K562 (cell line): ENCODE measurements around the gene EXOC3. TPM values are rescaled to one million over a fixed set of nuclear protein-coding genes. Genes with fewer than 3 reads are reported as not detected.

Experiments used
- MAZ ChIP-seq, 2 experiments: fragments of 450-650 bp in 1 of 2; sonication (generic) in 1 of 2; formaldehyde crosslinking; IDR thresholded peaks in 1 of 2; conservative IDR thresholded peaks in 1 of 2; 2 replicates each; pipeline versions ENCODE4 v1.4.0 to v1.5.0; 2020; ENCODE audit warnings: mild to moderate bottlenecking in 1 of 2, missing genetic modification reagents in 1 of 2
- RB1 ChIP-seq: fragments of 450-650 bp; IDR thresholded peaks from 2 replicates; pipeline ENCODE4 v1.6.1; 2017; ENCODE audit warnings: low read depth, mild to moderate bottlenecking
- SMC3 ChIP-seq: conservative IDR thresholded peaks from 2 replicates; pipeline ENCODE4 v1.6.1; 2011; ENCODE audit warnings: low read depth, low read length, improper control_type of control experiment; ENCODE audit not compliant: insufficient read depth
- STAG1 ChIP-seq: sonication (generic); formaldehyde crosslinking; IDR thresholded peaks from 2 replicates; pipeline ENCODE4 v1.5.0; 2020; ENCODE audit warnings: missing genetic modification reagents, borderline replicate concordance
- TAL1 ChIP-seq: fragments of 450-650 bp; IDR thresholded peaks from 2 replicates; pipeline ENCODE4 v1.6.1; 2016; ENCODE audit warnings: mild to moderate bottlenecking
- TEAD1 ChIP-seq, 2 experiments: fragments of 450-650 bp in 1 of 2; sonication (generic) in 1 of 2; formaldehyde crosslinking; IDR thresholded peaks; 2 replicates each; pipeline versions ENCODE4 v1.4.0 to v1.8.0; 2020 to 2022; ENCODE audit warnings: mild to moderate bottlenecking in 2 of 2, missing genetic modification reagents in 1 of 2
- ZFPM2 ChIP-seq: fragments of 250-450 bp; sonication (Bioruptor Pico); IDR thresholded peaks from 2 replicates; pipeline ENCODE4 v1.5.1; 2022; ENCODE audit warnings: mild to moderate bottlenecking
- polyA plus RNA-seq, 8 experiments: library from polyadenylated mRNA; depleted of rRNA in 4 of 8; stranded (reverse) in 5 of 8; unstranded in 3 of 8; fragments of >200 nt; fragmentation: Nextera tagmentation in 2 of 8; fragmentation: Illumina TruSeq in 1 of 8; extraction: Ambion mirVana in 2 of 8; extraction: Trizol in 1 of 8; gene quantifications; 2 replicates each; pipeline versions ENCODE4 v1.2.1 to v1.2.3, GENCODE V29; 2011 to 2014; ENCODE audit warnings: inconsistent platforms in 1 of 8, missing spikeins in 1 of 8
- total RNA-seq, 7 experiments: library from RNA; depleted of rRNA in 6 of 7; stranded (reverse); fragments of >200 nt in 6 of 7; fragmentation: Illumina TruSeq in 2 of 7; extraction: Trizol in 2 of 7; gene quantifications; 2 replicates each; pipeline versions ENCODE4 v1.2.1 to v1.2.3, GENCODE V29; 2011 to 2021; ENCODE audit warnings: low replicate concordance in 1 of 7
- TF ChIP-seq, protein P1 (sequence below): sonication (generic); formaldehyde crosslinking; IDR thresholded peaks from 2 replicates; pipeline ENCODE4 v1.8.1; 2023; ENCODE audit warnings: missing genetic modification reagents, mild to moderate bottlenecking, borderline replicate concordance

Gene EXOC3
- total and polyA plus RNA-seq, 9 of the 15 experiments (the other 6 are each of a cell fraction or from before 2014, with no cell fraction given): 1.4 to 41.9 (median 22.4) TPM

- TF ChIP-seq STAG1 (CRISPR knock-in tag) (peak; percentile 52; the same call in 1 of the 2 replicates), TEAD1 (CRISPR knock-in tag; IDR thresholded peaks at IDR 0.05) (no peak), ZFPM2 (CRISPR knock-in tag) (no peak), MAZ (CRISPR knock-in tag; conservative IDR thresholded peaks at IDR 0.05 in 1 of 2, IDR thresholded peaks at IDR 0.05 in 1 of 2) (peak in 1 of 2 experiments; percentile 38; a peak in 1 of 4 replicates), SMC3 (peak; percentile 82), TAL1 (no peak), RB1 (peak; percentile 26; the same call in 1 of the 2 replicates)
- TF ChIP-seq, protein P1, sequence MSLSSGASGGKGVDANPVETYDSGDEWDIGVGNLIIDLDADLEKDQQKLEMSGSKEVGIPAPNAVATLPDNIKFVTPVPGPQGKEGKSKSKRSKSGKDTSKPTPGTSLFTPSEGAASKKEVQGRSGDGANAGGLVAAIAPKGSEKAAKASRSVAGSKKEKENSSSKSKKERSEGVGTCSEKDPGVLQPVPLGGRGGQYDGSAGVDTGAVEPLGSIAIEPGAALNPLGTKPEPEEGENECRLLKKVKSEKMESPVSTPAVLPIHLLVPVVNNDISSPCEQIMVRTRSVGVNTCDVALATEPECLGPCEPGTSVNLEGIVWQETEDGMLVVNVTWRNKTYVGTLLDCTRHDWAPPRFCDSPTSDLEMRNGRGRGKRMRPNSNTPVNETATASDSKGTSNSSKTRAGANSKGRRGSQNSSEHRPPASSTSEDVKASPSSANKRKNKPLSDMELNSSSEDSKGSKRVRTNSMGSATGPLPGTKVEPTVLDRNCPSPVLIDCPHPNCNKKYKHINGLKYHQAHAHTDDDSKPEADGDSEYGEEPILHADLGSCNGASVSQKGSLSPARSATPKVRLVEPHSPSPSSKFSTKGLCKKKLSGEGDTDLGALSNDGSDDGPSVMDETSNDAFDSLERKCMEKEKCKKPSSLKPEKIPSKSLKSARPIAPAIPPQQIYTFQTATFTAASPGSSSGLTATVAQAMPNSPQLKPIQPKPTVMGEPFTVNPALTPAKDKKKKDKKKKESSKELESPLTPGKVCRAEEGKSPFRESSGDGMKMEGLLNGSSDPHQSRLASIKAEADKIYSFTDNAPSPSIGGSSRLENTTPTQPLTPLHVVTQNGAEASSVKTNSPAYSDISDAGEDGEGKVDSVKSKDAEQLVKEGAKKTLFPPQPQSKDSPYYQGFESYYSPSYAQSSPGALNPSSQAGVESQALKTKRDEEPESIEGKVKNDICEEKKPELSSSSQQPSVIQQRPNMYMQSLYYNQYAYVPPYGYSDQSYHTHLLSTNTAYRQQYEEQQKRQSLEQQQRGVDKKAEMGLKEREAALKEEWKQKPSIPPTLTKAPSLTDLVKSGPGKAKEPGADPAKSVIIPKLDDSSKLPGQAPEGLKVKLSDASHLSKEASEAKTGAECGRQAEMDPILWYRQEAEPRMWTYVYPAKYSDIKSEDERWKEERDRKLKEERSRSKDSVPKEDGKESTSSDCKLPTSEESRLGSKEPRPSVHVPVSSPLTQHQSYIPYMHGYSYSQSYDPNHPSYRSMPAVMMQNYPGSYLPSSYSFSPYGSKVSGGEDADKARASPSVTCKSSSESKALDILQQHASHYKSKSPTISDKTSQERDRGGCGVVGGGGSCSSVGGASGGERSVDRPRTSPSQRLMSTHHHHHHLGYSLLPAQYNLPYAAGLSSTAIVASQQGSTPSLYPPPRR: no peak
Measured at GRCh38 chr5:431001-431710, 11.8 kb upstream of the EXOC3 start (continued).
